ENCODE measurements around the gene CPEB4. TPM values are rescaled to one million over a fixed set of nuclear protein-coding genes. Genes with fewer than 3 reads are reported as not detected.

Gene CPEB4
- total RNA-seq, 4 donors from 2014 or later, result 97.8 to 109 (median 102) TPM

- Histone ChIP-seq H3K4me3 (no peak overlapping the region), H3K36me3 (no peaks in the 10 kb centered on the region), H3K27ac (peak overlapping the region; percentile 89 to 99 (median 95)), H3K27me3 (no peaks in the 10 kb centered on the region), H3K9me3 (no peaks in the 10 kb centered on the region), H3K4me1 (peaks cover 64 to 89% of the 10 kb centered on the region in 2 donors)
- in situ Hi-C loops (cut with MboI; ENCODE audit: low sequenced_read_pairs in 4 of 4) (no loop called here), intact Hi-C loops (cut with DNase I; ENCODE audit: low total_unique reads) (loop anchor here (10.0 kb wide), 1 partner anchor 449 kb away; no protein-coding TSS in a partner anchor)
- no peak for DNase-seq
- no peak for TF ChIP-seq POLR2A (IDR thresholded peaks at IDR 0.05)
- TF ChIP-seq CTCF (IDR thresholded peaks at IDR 0.05 in 4 of 5, conservative IDR thresholded peaks at IDR 0.05 in 1 of 5), result no peak
- no peak for ATAC-seq
Observed at GRCh38 chr5:173904151-173904550, 16.0 kb downstream of the CPEB4 start.

GRCh38 chr5:173907284-173907683 lies 19.1 kb downstream of the CPEB4 start:
- H3K9me3 ChIP-seq, result no peaks in the 10 kb centered on the region
- H3K4me1 ChIP-seq, result peaks cover 62 to 77% of the 10 kb centered on the region in 2 donors
- peak overlapping the region; percentile 89 to 99 (median 95) for H3K27ac ChIP-seq
- ATAC-seq, result peak in 1 of 2 donors; percentile 27
- H3K4me3 ChIP-seq, result no peak overlapping the region
- TF ChIP-seq CTCF (IDR thresholded peaks at IDR 0.05 in 4 of 5, conservative IDR thresholded peaks at IDR 0.05 in 1 of 5) (no peak), POLR2A (IDR thresholded peaks at IDR 0.05) (no peak)
- H3K27me3 ChIP-seq, result no peaks in the 10 kb centered on the region
- in situ Hi-C loops (cut with MboI; ENCODE audit: low sequenced_read_pairs in 4 of 4) (no loop called here), intact Hi-C loops (cut with DNase I; ENCODE audit: low total_unique reads) (loop anchor here (10.0 kb wide), 1 partner anchor 452 kb away; no protein-coding TSS in a partner anchor)
- no peak for DNase-seq
- peaks cover 0 to 5% of the 10 kb centered on the region in 2 donors for H3K36me3 ChIP-seq

GRCh38 chr5:173907686-173908371 lies 19.7 kb downstream of the CPEB4 start:
- DNase-seq (peak in 1 of 2 donors; percentile 43), ATAC-seq (peak; percentile 53 to 65)
- Histone ChIP-seq H3K4me3 (no peak overlapping the region), H3K27ac (peak overlapping the region; percentile 89 to 99 (median 95)), H3K4me1 (peaks cover 62 to 75% of the 10 kb centered on the region in 2 donors), H3K36me3 (peaks cover 0 to 5% of the 10 kb centered on the region in 2 donors), H3K9me3 (no peaks in the 10 kb centered on the region), H3K27me3 (no peaks in the 10 kb centered on the region)
- intact Hi-C loops (cut with DNase I; ENCODE audit: low total_unique reads), result loop anchor here (10.0 kb wide), 1 partner anchor 453 kb away; no protein-coding TSS in a partner anchor
- in situ Hi-C loops (cut with MboI; ENCODE audit: low sequenced_read_pairs in 4 of 4), result no loop called here
- TF ChIP-seq CTCF (IDR thresholded peaks at IDR 0.05 in 4 of 5, conservative IDR thresholded peaks at IDR 0.05 in 1 of 5) (no peak), POLR2A (IDR thresholded peaks at IDR 0.05) (no peak)

GRCh38 chr5:173909199-173909598 lies 21.1 kb downstream of the CPEB4 start:
- Histone ChIP-seq H3K27me3 (no peaks in the 10 kb centered on the region), H3K36me3 (peaks cover 0 to 5% of the 10 kb centered on the region in 2 donors), H3K4me1 (peaks cover 71 to 73% of the 10 kb centered on the region in 2 donors), H3K27ac (peak overlapping the region; percentile 89 to 99 (median 95)), H3K9me3 (no peaks in the 10 kb centered on the region), H3K4me3 (no peak overlapping the region)
- intact Hi-C loops (cut with DNase I; ENCODE audit: low total_unique reads), result loop anchor here (10.0 kb wide), 1 partner anchor 454 kb away; no protein-coding TSS in a partner anchor
- no peak for TF ChIP-seq CTCF (IDR thresholded peaks at IDR 0.05 in 4 of 5, conservative IDR thresholded peaks at IDR 0.05 in 1 of 5)
- TF ChIP-seq POLR2A (IDR thresholded peaks at IDR 0.05), result no peak
- in situ Hi-C loops (cut with MboI; ENCODE audit: low sequenced_read_pairs in 4 of 4), result no loop called here
- ATAC-seq, result peak; percentile 94 to 95
- peak; percentile 64 to 75 for DNase-seq
